ENCODE measurements around the gene MGRN1. TPM values are rescaled to one million over a fixed set of nuclear protein-coding genes. Genes with fewer than 3 reads are reported as not detected.
A peak's percentile ranks its signal among the peaks of the same experiment; 100 is the strongest.

Gene MGRN1
- polyA plus RNA-seq, 4 donors: 21.1 to 52.1 (median 25.6) TPM

GRCh38 chr16:4694642-4695451 is 70.2 kb downstream of the MGRN1 start:
- H3K4me1 ChIP-seq (ENCODE audit: control insufficient read depth in 3 of 3, insufficient read depth in 2 of 3, low read depth in 1 of 3, low read length in 2 of 3): peaks cover 0 to 28% (median 0%) of the 10 kb centered on the region in 3 donors
- no peaks in the 10 kb centered on the region for H3K27me3 ChIP-seq (ENCODE audit: control insufficient read depth in 3 of 3, insufficient read depth in 3 of 3, low read length in 3 of 3)
- FAIRE-seq: no peak
- H3K36me3 ChIP-seq (ENCODE audit: control insufficient read depth in 3 of 3, insufficient read depth in 2 of 3, low read depth in 1 of 3, low read length in 3 of 3): peaks cover 3 to 68% (median 7%) of the 10 kb centered on the region in 3 donors
- 46 to 53% (median 47%) methylated on average over 26 of the region's 26 CpGs for WGBS, 3 donors
- H3K4me3 ChIP-seq (ENCODE audit: low read depth in 1 of 3, low read length in 3 of 3): peak overlapping the region; percentile 75 to 97 (median 94)
- H3K9me3 ChIP-seq (ENCODE audit: control insufficient read depth in 2 of 2, insufficient read depth in 1 of 2, low read depth in 1 of 2, low read length in 1 of 2): no peaks in the 10 kb centered on the region
- peak overlapping the region in 2 of 3 donors; percentile 2 to 87 for H3K27ac ChIP-seq (ENCODE audit: low read depth in 1 of 3, low read length in 2 of 3)
- DNase-seq: no peak

- Histone ChIP-seq H3K27ac (ENCODE audit: low read depth in 1 of 3, low read length in 2 of 3) (no peak overlapping the region), H3K27me3 (ENCODE audit: control insufficient read depth in 3 of 3, insufficient read depth in 3 of 3, low read length in 3 of 3) (no peaks in the 10 kb centered on the region), H3K9me3 (ENCODE audit: control insufficient read depth in 2 of 2, insufficient read depth in 1 of 2, low read depth in 1 of 2, low read length in 1 of 2) (no peaks in the 10 kb centered on the region), H3K4me1 (ENCODE audit: control insufficient read depth in 3 of 3, insufficient read depth in 2 of 3, low read depth in 1 of 3, low read length in 2 of 3) (peaks cover 0 to 28% (median 0%) of the 10 kb centered on the region in 3 donors), H3K36me3 (ENCODE audit: control insufficient read depth in 3 of 3, insufficient read depth in 2 of 3, low read depth in 1 of 3, low read length in 3 of 3) (peaks cover 3 to 68% (median 7%) of the 10 kb centered on the region in 3 donors), H3K4me3 (ENCODE audit: low read depth in 1 of 3, low read length in 3 of 3) (no peak overlapping the region)
- DNase-seq (no peak), FAIRE-seq (no peak)
- WGBS, 3 donors: 59 to 68% (median 64%) methylated on average over 12 of the region's 12 CpGs
These were observed 71.0 kb downstream of the MGRN1 start for GRCh38 chr16:4695473-4696171.

GRCh38 chr16:4696172-4696904 is 71.7 kb downstream of the MGRN1 start:
- H3K4me3 ChIP-seq (ENCODE audit: low read depth in 1 of 3, low read length in 3 of 3): no peak overlapping the region
- no peak for FAIRE-seq
- H3K36me3 ChIP-seq (ENCODE audit: control insufficient read depth in 3 of 3, insufficient read depth in 2 of 3, low read depth in 1 of 3, low read length in 3 of 3): peaks cover 3 to 69% (median 7%) of the 10 kb centered on the region in 3 donors
- H3K9me3 ChIP-seq (ENCODE audit: control insufficient read depth in 2 of 2, insufficient read depth in 1 of 2, low read depth in 1 of 2, low read length in 1 of 2): no peaks in the 10 kb centered on the region
- no peaks in the 10 kb centered on the region for H3K27me3 ChIP-seq (ENCODE audit: control insufficient read depth in 3 of 3, insufficient read depth in 3 of 3, low read length in 3 of 3)
- no peak overlapping the region for H3K27ac ChIP-seq (ENCODE audit: low read depth in 1 of 3, low read length in 2 of 3)
- WGBS, 3 donors: 54 to 71% (median 66%) methylated on average over 18 to 19 of the region's 19 CpGs
- no peak for DNase-seq
- H3K4me1 ChIP-seq (ENCODE audit: control insufficient read depth in 3 of 3, insufficient read depth in 2 of 3, low read depth in 1 of 3, low read length in 2 of 3): peaks cover 0 to 28% (median 0%) of the 10 kb centered on the region in 3 donors

GRCh38 chr16:4696905-4697847 is 72.5 kb downstream of the MGRN1 start:
- Histone ChIP-seq H3K9me3 (ENCODE audit: control insufficient read depth in 2 of 2, insufficient read depth in 1 of 2, low read depth in 1 of 2, low read length in 1 of 2) (no peaks in the 10 kb centered on the region), H3K4me1 (ENCODE audit: control insufficient read depth in 3 of 3, insufficient read depth in 2 of 3, low read depth in 1 of 3, low read length in 2 of 3) (peaks cover 0 to 34% (median 0%) of the 10 kb centered on the region in 3 donors), H3K4me3 (ENCODE audit: low read depth in 1 of 3, low read length in 3 of 3) (no peak overlapping the region), H3K27me3 (ENCODE audit: control insufficient read depth in 3 of 3, insufficient read depth in 3 of 3, low read length in 3 of 3) (no peaks in the 10 kb centered on the region), H3K27ac (ENCODE audit: low read depth in 1 of 3, low read length in 2 of 3) (no peak overlapping the region), H3K36me3 (ENCODE audit: control insufficient read depth in 3 of 3, insufficient read depth in 2 of 3, low read depth in 1 of 3, low read length in 3 of 3) (peaks cover 5 to 74% (median 7%) of the 10 kb centered on the region in 3 donors)
- DNase-seq (no peak), FAIRE-seq (no peak)
- 72 to 81% (median 79%) methylated on average over 33 of the region's 33 CpGs for WGBS, 3 donors

- Histone ChIP-seq H3K4me1 (ENCODE audit: control insufficient read depth in 3 of 3, insufficient read depth in 2 of 3, low read depth in 1 of 3, low read length in 2 of 3) (peaks cover 0 to 39% (median 0%) of the 10 kb centered on the region in 3 donors), H3K9me3 (ENCODE audit: control insufficient read depth in 2 of 2, insufficient read depth in 1 of 2, low read depth in 1 of 2, low read length in 1 of 2) (no peaks in the 10 kb centered on the region), H3K36me3 (ENCODE audit: control insufficient read depth in 3 of 3, insufficient read depth in 2 of 3, low read depth in 1 of 3, low read length in 3 of 3) (peaks cover 5 to 81% (median 7%) of the 10 kb centered on the region in 3 donors), H3K27ac (ENCODE audit: low read depth in 1 of 3, low read length in 2 of 3) (no peak overlapping the region), H3K27me3 (ENCODE audit: control insufficient read depth in 3 of 3, insufficient read depth in 3 of 3, low read length in 3 of 3) (no peaks in the 10 kb centered on the region), H3K4me3 (ENCODE audit: low read depth in 1 of 3, low read length in 3 of 3) (no peak overlapping the region)
- FAIRE-seq (no peak), DNase-seq (no peak)
- WGBS, 3 donors: 89 to 94% (median 90%) methylated on average over 9 of the region's 9 CpGs
These were observed 73.2 kb downstream of the MGRN1 start for GRCh38 chr16:4697848-4698291.

GRCh38 chr16:4698321-4699045 is 73.9 kb downstream of the MGRN1 start:
- peaks cover 5 to 81% (median 7%) of the 10 kb centered on the region in 3 donors for H3K36me3 ChIP-seq (ENCODE audit: control insufficient read depth in 3 of 3, insufficient read depth in 2 of 3, low read depth in 1 of 3, low read length in 3 of 3)
- DNase-seq (no peak), FAIRE-seq (no peak)
- H3K4me3 ChIP-seq (ENCODE audit: low read depth in 1 of 3, low read length in 3 of 3): no peak overlapping the region
- no peak overlapping the region for H3K27ac ChIP-seq (ENCODE audit: low read depth in 1 of 3, low read length in 2 of 3)
- peaks cover 0 to 38% (median 0%) of the 10 kb centered on the region in 3 donors for H3K4me1 ChIP-seq (ENCODE audit: control insufficient read depth in 3 of 3, insufficient read depth in 2 of 3, low read depth in 1 of 3, low read length in 2 of 3)
- 93 to 95% (median 94%) methylated on average over 19 to 36 of the region's 36 CpGs for WGBS, 3 donors
- H3K9me3 ChIP-seq (ENCODE audit: control insufficient read depth in 2 of 2, insufficient read depth in 1 of 2, low read depth in 1 of 2, low read length in 1 of 2): no peaks in the 10 kb centered on the region
- H3K27me3 ChIP-seq (ENCODE audit: control insufficient read depth in 3 of 3, insufficient read depth in 3 of 3, low read length in 3 of 3): no peaks in the 10 kb centered on the region

GRCh38 chr16:4699046-4699556 is 74.5 kb downstream of the MGRN1 start:
- H3K4me1 ChIP-seq (ENCODE audit: control insufficient read depth in 3 of 3, insufficient read depth in 2 of 3, low read depth in 1 of 3, low read length in 2 of 3): peaks cover 0 to 38% (median 0%) of the 10 kb centered on the region in 3 donors
- H3K36me3 ChIP-seq (ENCODE audit: control insufficient read depth in 3 of 3, insufficient read depth in 2 of 3, low read depth in 1 of 3, low read length in 3 of 3): peaks cover 5 to 86% (median 7%) of the 10 kb centered on the region in 3 donors
- H3K27me3 ChIP-seq (ENCODE audit: control insufficient read depth in 3 of 3, insufficient read depth in 3 of 3, low read length in 3 of 3): no peaks in the 10 kb centered on the region
- 90 to 94% (median 93%) methylated on average over 19 of the region's 19 CpGs for WGBS, 3 donors
- no peak for DNase-seq
- no peak for FAIRE-seq
- H3K9me3 ChIP-seq (ENCODE audit: control insufficient read depth in 2 of 2, insufficient read depth in 1 of 2, low read depth in 1 of 2, low read length in 1 of 2): no peaks in the 10 kb centered on the region
- H3K4me3 ChIP-seq (ENCODE audit: low read depth in 1 of 3, low read length in 3 of 3): no peak overlapping the region
- H3K27ac ChIP-seq (ENCODE audit: low read depth in 1 of 3, low read length in 2 of 3): no peak overlapping the region
